H1 (cell line): ENCODE measurements around the gene RGMB. TPM values are rescaled to one million over a fixed set of nuclear protein-coding genes. Genes with fewer than 3 reads are reported as not detected.

ENCODE experiments used
- BRCA1 ChIP-seq: IDR thresholded peaks from 2 replicates; pipeline ENCODE4 v1.6.1; 2012; ENCODE audit warnings: low read depth, low read length, improper control_type of control experiment
- CBX5 ChIP-seq: fragments of 300-800, 300-1000 bp; sonication (generic); IDR thresholded peaks from 2 replicates; pipeline ENCODE4 v1.7.1; 2016; ENCODE audit warnings: antibody characterized with exemption, low read length, low read depth
- CEBPB ChIP-seq: IDR thresholded peaks from 2 replicates; pipeline ENCODE4 v1.6.1; 2012; ENCODE audit warnings: low read depth, low read length
- CREB1 ChIP-seq: IDR thresholded peaks from 2 replicates; pipeline ENCODE4 v1.6.1; 2012; ENCODE audit warnings: inconsistent platforms
- NRF1 ChIP-seq: IDR thresholded peaks from 2 replicates; pipeline ENCODE4 v1.6.1; 2011; ENCODE audit warnings: mild to moderate bottlenecking, low read depth, low read length, improper control_type of control experiment
- RNF2 ChIP-seq: fragments of 200-900, 300-1000 bp; sonication (generic); IDR thresholded peaks from 2 replicates; pipeline ENCODE4 v1.7.1; 2016; ENCODE audit warnings: borderline replicate concordance, low read depth, mild to moderate bottlenecking, antibody characterized with exemption, low read length; ENCODE audit not compliant: poor library complexity, severe bottlenecking; ENCODE audit errors: missing control alignments
- polyA plus RNA-seq, 7 experiments: library from polyadenylated mRNA; depleted of rRNA in 3 of 7; stranded (reverse) in 5 of 7; unstranded in 2 of 7; fragments of >200 nt in 5 of 7; fragments of 200-250 nt in 2 of 7; gene quantifications; 1 replicate in 5 of 7; 2 replicates in 1 of 7; 4 replicates in 1 of 7; pipeline versions ENCODE4 v1.2.1 to v1.2.3, GENCODE V29; 2011 to 2013; ENCODE audit warnings: missing spikeins in 2 of 7, mixed read lengths in 2 of 7
- total RNA-seq: library from RNA; stranded (reverse); fragmentation: NEBNext Ultra II Directional; extraction: Animal tissue kit (Norgen Biotek cat#: 25700); gene quantifications from 2 replicates; pipeline ENCODE4 v1.2.1, GENCODE V29; 2021

Gene RGMB
- total and polyA plus RNA-seq, 2 of the 8 experiments (the other 6 are each of a cell fraction or from before 2014, with no cell fraction given): 11.7 to 27.0 TPM

- TF ChIP-seq RNF2 (no peak), BRCA1 (no peak), NRF1 (no peak), CREB1 (no peak), CEBPB (no peak), CBX5 (no peak)
Measured at GRCh38 chr5:98796197-98796972, 22.9 kb downstream of the RGMB start (continued).
